Keratinocyte (primary cell): ENCODE results near the gene HIP1R. TPM values are rescaled to one million over a fixed set of nuclear protein-coding genes. Genes with fewer than 3 reads are reported as not detected.

Experiments used
- DNase-seq: peaks from one replicate; pipeline ENCODE4 v3.0.0-alpha.2; 2011; ENCODE audit warnings: low read depth, missing footprints, low spot score
- FAIRE-seq: peaks from 2 replicates; lab custom pipeline; 2011; peaks lifted over from hg19 to GRCh38; lab: Jason Lieb, UNC
- H2AFZ ChIP-seq: 2 replicates; pipeline ENCODE4 v1.6.0; 2012; ENCODE audit warnings: low read length, control low read depth, inconsistent platforms; ENCODE audit not compliant: control insufficient read depth
- H3K27ac ChIP-seq: 2 replicates; pipeline ENCODE4 v1.5.1; 2011; ENCODE audit warnings: low read length; ENCODE audit not compliant: control insufficient read depth, insufficient read depth
- H3K27me3 ChIP-seq: 3 replicates; pipeline ENCODE4 v1.6.0; 2011; ENCODE audit warnings: low read length; ENCODE audit not compliant: control insufficient read depth, insufficient read depth; ENCODE audit errors: extremely low read depth
- H3K36me3 ChIP-seq, 2 experiments: 2 replicates in 1 of 2; 3 replicates in 1 of 2; pipeline ENCODE4 v1.5.1; 2011; ENCODE audit warnings: low read length in 2 of 2, mild to moderate bottlenecking in 1 of 2; ENCODE audit not compliant: control insufficient read depth in 2 of 2, insufficient read depth in 2 of 2; ENCODE audit errors: extremely low read depth in 1 of 2
- H3K4me1 ChIP-seq: 3 replicates; pipeline ENCODE4 v1.5.1; 2011; ENCODE audit warnings: low read length; ENCODE audit not compliant: control insufficient read depth, insufficient read depth; ENCODE audit errors: extremely low read depth
- H3K4me2 ChIP-seq: 3 replicates; pipeline ENCODE4 v1.6.0; 2011; ENCODE audit warnings: low read depth, low read length; ENCODE audit not compliant: control insufficient read depth, insufficient read depth; ENCODE audit errors: extremely low read depth
- H3K4me3 ChIP-seq, 3 experiments: fragments of 200-600 bp in 1 of 3; sonication (generic) in 1 of 3; 2 replicates in 2 of 3; 3 replicates in 1 of 3; pipeline ENCODE4 v1.5.1; 2011 to 2016; ENCODE audit warnings: low read length in 3 of 3, mild to moderate bottlenecking in 3 of 3, control low read depth in 2 of 3, inconsistent platforms in 1 of 3, low read depth in 1 of 3, mixed read lengths in 1 of 3, mixed run types in 1 of 3, moderate library complexity in 1 of 3; ENCODE audit not compliant: control insufficient read depth in 2 of 3, insufficient read depth in 2 of 3; ENCODE audit errors: extremely low read depth in 1 of 3
- H3K79me2 ChIP-seq: 2 replicates; pipeline ENCODE4 v1.6.0; 2012; ENCODE audit warnings: low read length; ENCODE audit not compliant: control insufficient read depth, insufficient read depth
- H3K9ac ChIP-seq: 3 replicates; pipeline ENCODE4 v1.6.0; 2011; ENCODE audit warnings: low read length; ENCODE audit not compliant: control insufficient read depth, insufficient read depth; ENCODE audit errors: extremely low read depth
- H3K9me1 ChIP-seq: 3 replicates; pipeline ENCODE4 v1.6.0; 2011; ENCODE audit warnings: low read length; ENCODE audit not compliant: control insufficient read depth, insufficient read depth; ENCODE audit errors: extremely low read depth
- H3K9me3 ChIP-seq: 2 replicates; pipeline ENCODE4 v1.5.1; 2012; ENCODE audit warnings: low read depth, low read length; ENCODE audit not compliant: control insufficient read depth
- H4K20me1 ChIP-seq: 3 replicates; pipeline ENCODE4 v1.6.0; 2011; ENCODE audit warnings: low read length; ENCODE audit not compliant: control insufficient read depth, insufficient read depth; ENCODE audit errors: extremely low read depth
- CTCF ChIP-seq, 3 experiments: IDR thresholded peaks in 1 of 3; conservative IDR thresholded peaks in 1 of 3; optimal IDR thresholded peaks in 1 of 3; 2 replicates in 2 of 3; 3 replicates in 1 of 3; pipeline versions ENCODE3 to v1.5.1; 2011; ENCODE audit warnings: low read length in 3 of 3, mild to moderate bottlenecking in 3 of 3, moderate library complexity in 2 of 3, control low read depth in 1 of 3, inconsistent platforms in 1 of 3; ENCODE audit not compliant: insufficient read depth in 2 of 3; ENCODE audit errors: extremely low read depth in 1 of 3
- EZH2 ChIP-seq: IDR thresholded peaks from one replicate; pipeline ENCODE4 v1.6.1; 2012; ENCODE audit warnings: inconsistent platforms, mild to moderate bottlenecking, low read length, moderate library complexity
- dilution Hi-C: fragments of 300-500 bp; cut with MboI; formaldehyde crosslinking; loops from one replicate; pipeline ENCODE4 v1.7.0; 2020; ENCODE audit warnings: low sequenced_read_pairs; ENCODE audit not compliant: extremely low pct_ligation_motif_present
- polyA plus RNA-seq, 5 experiments: library from polyadenylated mRNA; depleted of rRNA in 3 of 5; stranded (reverse) in 3 of 5; stranded (forward) in 1 of 5; unstranded in 1 of 5; fragments of >200 nt; gene quantifications; 1 replicate in 1 of 5; 2 replicates in 3 of 5; 3 replicates in 1 of 5; pipeline versions ENCODE4 v1.2.1 to v1.2.3, GENCODE V29; 2011 to 2012; ENCODE audit warnings: missing spikeins in 2 of 5, low read depth in 1 of 5, low replicate concordance in 1 of 5

Gene HIP1R
- polyA plus RNA-seq, 1 donor (not counting 4 experiments of a cell fraction or from before 2014, with no cell fraction given): 23.0 TPM

GRCh38 chr12:122886851-122887818 lies 51.9 kb downstream of the HIP1R start:
- Histone ChIP-seq H3K4me2 (peak overlapping the region; percentile 95), H3K4me3 (peak overlapping the region; percentile 30 to 74 (median 59)), H3K79me2 (peaks cover 83% of the 10 kb centered on the region), H3K27ac (peak overlapping the region; percentile 99), H3K9ac (peak overlapping the region; percentile 97), H2AFZ (no peak overlapping the region), H3K9me3 (no peaks in the 10 kb centered on the region), H3K27me3 (no peaks in the 10 kb centered on the region), H3K4me1 (peaks cover 68% of the 10 kb centered on the region), H4K20me1 (peaks cover 4% of the 10 kb centered on the region), H3K9me1 (peaks cover 2% of the 10 kb centered on the region), H3K36me3 (peaks cover 1 to 4% of the 10 kb centered on the region in 2 experiments)
- FAIRE-seq (peak; percentile 63), DNase-seq (no peak)
- dilution Hi-C loops: no loop called here
- TF ChIP-seq EZH2 (no peak), CTCF (optimal IDR thresholded peaks at IDR 0.05 in 1 of 3, IDR thresholded peaks at IDR 0.05 in 1 of 3, conservative IDR thresholded peaks at IDR 0.05 in 1 of 3; ENCODE audit: extremely low read depth in 1 of 3, insufficient read depth in 2 of 3, low read length in 3 of 3) (no peak)

GRCh38 chr12:122887819-122888212 lies 52.6 kb downstream of the HIP1R start:
- Histone ChIP-seq H3K79me2 (peaks cover 82% of the 10 kb centered on the region), H3K4me3 (peak overlapping the region; percentile 7 to 61 (median 45)), H3K27ac (peak overlapping the region; percentile 99), H3K27me3 (no peaks in the 10 kb centered on the region), H3K4me1 (peaks cover 74% of the 10 kb centered on the region), H3K4me2 (peak overlapping the region; percentile 95), H3K36me3 (peaks cover 1 to 4% of the 10 kb centered on the region in 2 experiments), H2AFZ (no peak overlapping the region), H3K9ac (peak overlapping the region; percentile 97), H3K9me3 (no peaks in the 10 kb centered on the region), H3K9me1 (peaks cover 2% of the 10 kb centered on the region), H4K20me1 (peaks cover 4% of the 10 kb centered on the region)
- dilution Hi-C loops: no loop called here
- DNase-seq (no peak), FAIRE-seq (peak; percentile 17)
- TF ChIP-seq CTCF (optimal IDR thresholded peaks at IDR 0.05 in 1 of 3, IDR thresholded peaks at IDR 0.05 in 1 of 3, conservative IDR thresholded peaks at IDR 0.05 in 1 of 3; ENCODE audit: extremely low read depth in 1 of 3, insufficient read depth in 2 of 3, low read length in 3 of 3): no peak
- no peak for TF ChIP-seq EZH2
